H9 (cell line): ENCODE data around the gene PRUNE2. TPM values are rescaled to one million over a fixed set of nuclear protein-coding genes. Genes with fewer than 3 reads are reported as not detected.

Experiments used
- DNase-seq: peaks from one replicate; pipeline ENCODE4 v3.0.0-alpha.2; 2017
- H2AFZ ChIP-seq: one replicate; pipeline ENCODE4 v1.6.1; 2013; ENCODE audit warnings: mild to moderate bottlenecking, low read length, control low read depth, moderate library complexity
- H2AK5ac ChIP-seq: 2 replicates; pipeline ENCODE4 v1.6.1; 2013; ENCODE audit warnings: low read length, control low read depth, mixed read lengths; ENCODE audit not compliant: insufficient read length
- H2BK120ac ChIP-seq: one replicate; pipeline ENCODE4 v1.6.1; 2013; ENCODE audit warnings: low read depth, mild to moderate bottlenecking, low read length, control low read depth, inconsistent platforms; ENCODE audit not compliant: poor library complexity, severe bottlenecking
- H2BK12ac ChIP-seq: 2 replicates; pipeline ENCODE4 v1.6.1; 2013; ENCODE audit warnings: low read length, control low read depth, mixed read lengths, low read depth; ENCODE audit not compliant: insufficient read length
- H2BK15ac ChIP-seq: 2 replicates; pipeline ENCODE4 v1.6.1; 2013; ENCODE audit warnings: low read depth, low read length, control low read depth
- H2BK20ac ChIP-seq: one replicate; pipeline ENCODE4 v1.6.1; 2013; ENCODE audit warnings: low read depth, mild to moderate bottlenecking, low read length, control low read depth, inconsistent platforms; ENCODE audit not compliant: poor library complexity, severe bottlenecking
- H2BK5ac ChIP-seq: 2 replicates; pipeline ENCODE4 v1.6.1; 2013; ENCODE audit warnings: low read length, control low read depth, mixed read lengths; ENCODE audit not compliant: insufficient read length
- H3K14ac ChIP-seq: 2 replicates; pipeline ENCODE4 v1.6.1; 2013; ENCODE audit warnings: low read length, control low read depth; ENCODE audit not compliant: insufficient read depth
- H3K18ac ChIP-seq: 2 replicates; pipeline ENCODE4 v1.6.1; 2013; ENCODE audit warnings: low read depth, mild to moderate bottlenecking, mixed read lengths, low read length, control low read depth; ENCODE audit not compliant: insufficient read length
- H3K23ac ChIP-seq: 2 replicates; pipeline ENCODE4 v1.6.1; 2013; ENCODE audit warnings: low read length, control low read depth, mixed read lengths, low read depth; ENCODE audit not compliant: insufficient read length
- H3K23me2 ChIP-seq: 2 replicates; pipeline ENCODE4 v1.6.1; 2013; ENCODE audit warnings: low read depth, mild to moderate bottlenecking, mixed read lengths, low read length, control low read depth; ENCODE audit not compliant: insufficient read length, poor library complexity, severe bottlenecking
- H3K27ac ChIP-seq: 2 replicates; pipeline ENCODE4 v1.5.1; 2013; ENCODE audit warnings: low read length, control low read depth, mixed read lengths, low read depth; ENCODE audit not compliant: insufficient read length
- H3K27me3 ChIP-seq: 2 replicates; pipeline ENCODE4 v1.6.1; 2013; ENCODE audit warnings: low read length, control low read depth, inconsistent platforms; ENCODE audit not compliant: insufficient read depth
- H3K4ac ChIP-seq: 2 replicates; pipeline ENCODE4 v1.6.1; 2013; ENCODE audit warnings: low read depth, mild to moderate bottlenecking, control low read depth, inconsistent platforms, low read length, moderate library complexity
- H3K4me1 ChIP-seq: 2 replicates; pipeline ENCODE4 v1.6.1; 2013; ENCODE audit warnings: low read length, control low read depth, inconsistent platforms; ENCODE audit not compliant: insufficient read depth
- H3K4me2 ChIP-seq: 2 replicates; pipeline ENCODE4 v1.6.1; 2013; ENCODE audit warnings: low read length, control low read depth, mixed read lengths; ENCODE audit not compliant: insufficient read length, insufficient read depth
- H3K56ac ChIP-seq: 2 replicates; pipeline ENCODE4 v1.6.1; 2013; ENCODE audit warnings: low read depth, mild to moderate bottlenecking, mixed read lengths, low read length, control low read depth; ENCODE audit not compliant: insufficient read length
- H3K79me1 ChIP-seq: 2 replicates; pipeline ENCODE4 v1.6.1; 2013; ENCODE audit warnings: low read depth, mild to moderate bottlenecking, moderate library complexity, low read length, control low read depth, inconsistent platforms; ENCODE audit not compliant: insufficient read depth, poor library complexity, severe bottlenecking
- H3K79me2 ChIP-seq: 2 replicates; pipeline ENCODE4 v1.6.1; 2013; ENCODE audit warnings: low read length, control low read depth, inconsistent platforms; ENCODE audit not compliant: insufficient read depth
- H3K9ac ChIP-seq: 2 replicates; pipeline ENCODE4 v1.6.1; 2013; ENCODE audit warnings: low read length, control low read depth, mixed read lengths; ENCODE audit not compliant: insufficient read length; ENCODE audit errors: extremely low read depth
- H3K9me3 ChIP-seq: one replicate; pipeline ENCODE4 v1.6.1; 2013; ENCODE audit warnings: low read depth, low read length, inconsistent platforms; ENCODE audit not compliant: control insufficient read depth
- H3T11ph ChIP-seq: one replicate; pipeline ENCODE4 v1.6.1; 2013; ENCODE audit warnings: mild to moderate bottlenecking, low read length, control low read depth, inconsistent platforms
- H4K20me1 ChIP-seq: one replicate; pipeline ENCODE4 v1.6.1; 2013; ENCODE audit not compliant: control insufficient read depth, insufficient read length, insufficient read depth
- H4K5ac ChIP-seq: 2 replicates; pipeline ENCODE4 v1.6.1; 2013; ENCODE audit warnings: low read depth, mild to moderate bottlenecking, mixed read lengths, low read length, control low read depth; ENCODE audit not compliant: insufficient read length
- H4K8ac ChIP-seq: replicated peaks from 2 replicates; pipeline ENCODE4 v1.6.1; 2013; ENCODE audit warnings: low read length, control low read depth, mixed read lengths, low read depth; ENCODE audit not compliant: insufficient read length
- H4K91ac ChIP-seq: 2 replicates; pipeline ENCODE4 v1.6.1; 2013; ENCODE audit warnings: low read depth, mild to moderate bottlenecking, moderate library complexity, mixed read lengths, low read length, control low read depth; ENCODE audit not compliant: insufficient read length
- H3K27ac Mint-ChIP-seq, 3 experiments: 2 replicates in 2 of 3; 3 replicates in 1 of 3; pipeline ENCODE4 v1.8.0; 2020 to 2021; ENCODE audit warnings: mixed read lengths in 3 of 3, mild to moderate bottlenecking in 1 of 3, moderate library complexity in 1 of 3
- H3K27me3 Mint-ChIP-seq: 2 replicates; pipeline ENCODE4 v1.8.0; 2021; ENCODE audit warnings: low read depth, mild to moderate bottlenecking, moderate library complexity, mixed read lengths
- H3K36me3 Mint-ChIP-seq, 3 experiments: 2 replicates in 2 of 3; 3 replicates in 1 of 3; pipeline ENCODE4 v1.8.0; 2020 to 2021; ENCODE audit warnings: low read depth in 3 of 3, mixed read lengths in 3 of 3; ENCODE audit not compliant: insufficient read depth in 1 of 3
- H3K4me1 Mint-ChIP-seq, 2 experiments: 2 replicates each; pipeline ENCODE4 v1.8.0; 2020; ENCODE audit warnings: mixed read lengths in 2 of 2
- H3K4me3 Mint-ChIP-seq, 2 experiments: 2 replicates in 1 of 2; 3 replicates in 1 of 2; pipeline ENCODE4 v1.8.0; 2020 to 2021; ENCODE audit warnings: mild to moderate bottlenecking in 2 of 2, mixed read lengths in 2 of 2, moderate library complexity in 1 of 2
- H3K9me3 Mint-ChIP-seq, 2 experiments: 2 replicates in 1 of 2; 3 replicates in 1 of 2; pipeline ENCODE4 v1.8.0; 2020; ENCODE audit warnings: mild to moderate bottlenecking in 2 of 2, mixed read lengths in 2 of 2, moderate library complexity in 1 of 2
- WGBS: extraction: QIAGEN DNeasy Blood & Tissue Kit; methylation state at CpG from one replicate; pipeline ENCODE4 v1.1.7; 2013; ENCODE audit warnings: missing lambda C conversion rate, low lambda C conversion rate, mixed read lengths; ENCODE audit not compliant: insufficient read length; ENCODE audit errors: extremely low coverage; 5-methylcytosine and 5-hydroxymethylcytosine counted together
- total RNA-seq: library from RNA; stranded (reverse); gene quantifications from 2 replicates; pipeline ENCODE4 v1.2.1, GENCODE V29; 2021
- TF ChIP-seq, protein P1 (sequence below): fragments of 200-600 bp; sonication (generic); conservative IDR thresholded peaks from 3 replicates; pipeline ENCODE4 v1.8.0; 2021; ENCODE audit warnings: antibody characterized with exemption, mild to moderate bottlenecking

PRUNE2 gene
- total RNA-seq, 1 experiment from 2014 or later: 12.1 TPM

DNA sequence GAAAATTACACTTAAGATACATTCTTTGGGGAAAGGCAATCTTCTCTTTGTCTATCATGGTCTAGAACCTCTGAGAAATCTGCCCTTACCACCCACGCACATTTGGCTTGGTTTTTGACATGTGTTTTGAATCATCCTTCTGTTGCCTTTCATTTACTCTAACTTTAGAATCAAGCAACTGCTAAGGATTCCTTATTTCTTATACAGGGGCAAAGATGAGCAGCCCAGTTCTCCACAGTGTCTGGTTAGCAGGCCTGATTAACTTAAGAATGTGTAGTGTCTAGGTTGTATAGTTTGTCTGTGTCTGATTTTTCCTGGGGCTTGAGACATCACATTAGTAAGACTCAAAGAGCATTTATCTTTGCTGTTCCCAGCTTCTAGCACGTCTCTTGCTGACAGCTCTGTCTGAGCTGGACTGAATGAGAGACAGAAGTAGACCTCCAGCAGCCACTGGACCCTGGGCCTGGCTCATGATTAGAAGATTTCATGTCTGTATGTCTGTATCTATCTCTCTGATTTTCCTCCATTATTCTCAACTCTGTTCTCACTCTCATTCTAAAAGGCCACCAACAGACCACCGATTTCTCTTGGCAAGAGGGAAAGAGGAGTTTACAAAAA is 173.5 kb downstream of the PRUNE2 start:
- H4K20me1 ChIP-seq: no peaks in the 10 kb centered on the region
- H2BK15ac ChIP-seq: no peak overlapping the region
- no peak overlapping the region for H3K4me3 Mint-ChIP-seq
- no peaks in the 10 kb centered on the region for H3K23me2 ChIP-seq
- no peak overlapping the region for H2BK5ac ChIP-seq
- H3K4me1 Mint-ChIP-seq: no peaks in the 10 kb centered on the region
- no peak overlapping the region for H3K27ac ChIP-seq
- no peak overlapping the region for H3K4me2 ChIP-seq
- no peak overlapping the region for H2BK12ac ChIP-seq
- H4K8ac ChIP-seq: no peak overlapping the region
- no peak overlapping the region for H4K5ac ChIP-seq
- no CpG with 5 or more reads among the region's 3 CpGs for WGBS
- no peaks in the 10 kb centered on the region for H3K9me3 ChIP-seq
- no peaks in the 10 kb centered on the region for H3K4me1 ChIP-seq
- no peak overlapping the region for H3K23ac ChIP-seq
- H3K36me3 Mint-ChIP-seq: no peaks in the 10 kb centered on the region
- no peak overlapping the region for H2AK5ac ChIP-seq
- H3K79me1 ChIP-seq: no peaks in the 10 kb centered on the region
- H3K56ac ChIP-seq: no peak overlapping the region
- H3T11ph ChIP-seq: no peak overlapping the region
- no peak overlapping the region for H3K9ac ChIP-seq
- no peak for DNase-seq
- H3K27me3 ChIP-seq: no peaks in the 10 kb centered on the region
- H2AFZ ChIP-seq: no peak overlapping the region
- no peak overlapping the region for H3K4ac ChIP-seq
- no peak overlapping the region for H4K91ac ChIP-seq
- no peaks in the 10 kb centered on the region; the same call in 1 of the 2 replicates for H3K27me3 Mint-ChIP-seq
- H3K14ac ChIP-seq: no peak overlapping the region
- no peak overlapping the region for H2BK120ac ChIP-seq
- no peak overlapping the region for H2BK20ac ChIP-seq
- H3K9me3 Mint-ChIP-seq: no peaks in the 10 kb centered on the region
- H3K18ac ChIP-seq: no peak overlapping the region
- TF ChIP-seq, protein P1, sequence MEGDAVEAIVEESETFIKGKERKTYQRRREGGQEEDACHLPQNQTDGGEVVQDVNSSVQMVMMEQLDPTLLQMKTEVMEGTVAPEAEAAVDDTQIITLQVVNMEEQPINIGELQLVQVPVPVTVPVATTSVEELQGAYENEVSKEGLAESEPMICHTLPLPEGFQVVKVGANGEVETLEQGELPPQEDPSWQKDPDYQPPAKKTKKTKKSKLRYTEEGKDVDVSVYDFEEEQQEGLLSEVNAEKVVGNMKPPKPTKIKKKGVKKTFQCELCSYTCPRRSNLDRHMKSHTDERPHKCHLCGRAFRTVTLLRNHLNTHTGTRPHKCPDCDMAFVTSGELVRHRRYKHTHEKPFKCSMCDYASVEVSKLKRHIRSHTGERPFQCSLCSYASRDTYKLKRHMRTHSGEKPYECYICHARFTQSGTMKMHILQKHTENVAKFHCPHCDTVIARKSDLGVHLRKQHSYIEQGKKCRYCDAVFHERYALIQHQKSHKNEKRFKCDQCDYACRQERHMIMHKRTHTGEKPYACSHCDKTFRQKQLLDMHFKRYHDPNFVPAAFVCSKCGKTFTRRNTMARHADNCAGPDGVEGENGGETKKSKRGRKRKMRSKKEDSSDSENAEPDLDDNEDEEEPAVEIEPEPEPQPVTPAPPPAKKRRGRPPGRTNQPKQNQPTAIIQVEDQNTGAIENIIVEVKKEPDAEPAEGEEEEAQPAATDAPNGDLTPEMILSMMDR: no peak
- H3K27ac Mint-ChIP-seq: 0 out of 7 replicates have a peak overlapping the region, but pooled peaks of 1 of the 3 experiments have one; percentile 23
- no peaks in the 10 kb centered on the region for H3K79me2 ChIP-seq
